ENCODE measurements around the gene ARIH2. TPM values are rescaled to one million over a fixed set of nuclear protein-coding genes. Genes with fewer than 3 reads are reported as not detected.

Gene ARIH2
- total RNA-seq, 1 experiment from 2014 or later: 122 TPM

DNA sequence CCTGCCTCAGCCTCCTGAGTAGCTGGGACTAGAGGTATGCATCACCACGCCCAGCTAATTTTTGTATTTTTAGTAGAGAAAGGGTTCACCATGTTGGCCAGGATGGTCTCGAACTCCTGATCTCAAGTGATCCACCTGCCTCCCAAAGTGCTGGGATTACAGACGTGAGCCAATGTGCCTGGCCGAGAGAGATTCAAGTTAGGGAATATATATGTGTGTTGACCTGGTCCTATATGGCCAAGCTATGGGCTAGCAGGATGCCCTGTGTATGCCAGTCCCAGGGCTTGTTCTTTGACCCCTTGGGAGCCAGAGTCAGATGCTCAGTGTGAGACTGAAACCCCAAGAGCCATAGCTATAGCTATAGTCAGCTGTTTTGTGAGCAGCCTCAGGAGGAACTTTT, 105.1 kb downstream of the ARIH2 start:
- Histone ChIP-seq H4K8ac (replicated peaks; ENCODE audit: insufficient read length, low read depth, low read length) (no peak overlapping the region), H3T11ph (ENCODE audit: low read length) (no peak overlapping the region), H4K91ac (ENCODE audit: insufficient read length, low read depth, low read length) (no peak overlapping the region), H2BK12ac (ENCODE audit: insufficient read length, low read depth, low read length) (no peak overlapping the region), H3K23me2 (ENCODE audit: insufficient read length, low read depth, low read length, poor library complexity, severe bottlenecking) (peaks cover 19% of the 10 kb centered on the region), H4K5ac (ENCODE audit: insufficient read length, low read depth, low read length) (no peak overlapping the region), H2AK5ac (ENCODE audit: insufficient read length, low read length) (no peak overlapping the region), H3K27me3 (ENCODE audit: insufficient read depth, low read length) (no peaks in the 10 kb centered on the region), H3K79me2 (ENCODE audit: insufficient read depth, low read length) (no peaks in the 10 kb centered on the region), H3K4me1 (ENCODE audit: insufficient read depth, low read length) (no peaks in the 10 kb centered on the region), H3K79me1 (ENCODE audit: insufficient read depth, low read depth, low read length, poor library complexity, severe bottlenecking) (no peaks in the 10 kb centered on the region), H3K4ac (ENCODE audit: low read depth, low read length) (no peak overlapping the region), H2BK15ac (ENCODE audit: low read depth, low read length) (no peak overlapping the region), H3K18ac (ENCODE audit: insufficient read length, low read depth, low read length) (no peak overlapping the region), H2BK5ac (ENCODE audit: insufficient read length, low read length) (no peak overlapping the region), H3K23ac (ENCODE audit: insufficient read length, low read depth, low read length) (no peak overlapping the region), H3K14ac (ENCODE audit: insufficient read depth, low read length) (no peak overlapping the region), H3K4me2 (ENCODE audit: insufficient read depth, insufficient read length, low read length) (no peak overlapping the region), H2AFZ (ENCODE audit: low read length) (no peak overlapping the region), H3K9me3 (ENCODE audit: control insufficient read depth, low read depth, low read length) (no peaks in the 10 kb centered on the region), H2BK120ac (ENCODE audit: low read depth, low read length, poor library complexity, severe bottlenecking) (no peak overlapping the region), H4K20me1 (ENCODE audit: control insufficient read depth, insufficient read depth, insufficient read length) (peaks cover 7% of the 10 kb centered on the region), H3K9ac (ENCODE audit: extremely low read depth, insufficient read length, low read length) (no peak overlapping the region), H2BK20ac (ENCODE audit: low read depth, low read length, poor library complexity, severe bottlenecking) (no peak overlapping the region), H3K56ac (ENCODE audit: insufficient read length, low read depth, low read length) (no peak overlapping the region), H3K27ac (ENCODE audit: insufficient read length, low read depth, low read length) (no peak overlapping the region)
- no CpG with 5 or more reads among the region's 4 CpGs for WGBS (ENCODE audit: extremely low coverage, insufficient read length, low lambda C conversion rate)
- TF ChIP-seq, protein P1, sequence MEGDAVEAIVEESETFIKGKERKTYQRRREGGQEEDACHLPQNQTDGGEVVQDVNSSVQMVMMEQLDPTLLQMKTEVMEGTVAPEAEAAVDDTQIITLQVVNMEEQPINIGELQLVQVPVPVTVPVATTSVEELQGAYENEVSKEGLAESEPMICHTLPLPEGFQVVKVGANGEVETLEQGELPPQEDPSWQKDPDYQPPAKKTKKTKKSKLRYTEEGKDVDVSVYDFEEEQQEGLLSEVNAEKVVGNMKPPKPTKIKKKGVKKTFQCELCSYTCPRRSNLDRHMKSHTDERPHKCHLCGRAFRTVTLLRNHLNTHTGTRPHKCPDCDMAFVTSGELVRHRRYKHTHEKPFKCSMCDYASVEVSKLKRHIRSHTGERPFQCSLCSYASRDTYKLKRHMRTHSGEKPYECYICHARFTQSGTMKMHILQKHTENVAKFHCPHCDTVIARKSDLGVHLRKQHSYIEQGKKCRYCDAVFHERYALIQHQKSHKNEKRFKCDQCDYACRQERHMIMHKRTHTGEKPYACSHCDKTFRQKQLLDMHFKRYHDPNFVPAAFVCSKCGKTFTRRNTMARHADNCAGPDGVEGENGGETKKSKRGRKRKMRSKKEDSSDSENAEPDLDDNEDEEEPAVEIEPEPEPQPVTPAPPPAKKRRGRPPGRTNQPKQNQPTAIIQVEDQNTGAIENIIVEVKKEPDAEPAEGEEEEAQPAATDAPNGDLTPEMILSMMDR (conservative IDR thresholded peaks at IDR 0.05): no peak
- H3K27ac Mint-ChIP-seq: peak overlapping the region in 1 of 3 experiments; percentile 44; a peak in 2 of 7 replicates
- H3K36me3 Mint-ChIP-seq (ENCODE audit: insufficient read depth in 1 of 3, low read depth in 3 of 3): peaks cover 52 to 62% (median 62%) of the 10 kb centered on the region in 3 experiments
- DNase-seq: no peak
- peak overlapping the region; percentile 91 to 95 for H3K4me3 Mint-ChIP-seq
- no peaks in the 10 kb centered on the region; the same call in 1 of the 2 replicates for H3K27me3 Mint-ChIP-seq (ENCODE audit: low read depth)
- H3K4me1 Mint-ChIP-seq: peaks cover 28 to 36% of the 10 kb centered on the region in 2 experiments
- no peaks in the 10 kb centered on the region for H3K9me3 Mint-ChIP-seq
